HEK293 (cell line): ENCODE measurements around the gene ZNF716.

Experiments used
- CTCF ChIA-PET: fragments of 350-600 bp; formaldehyde crosslinking; extraction: SDS; loops from one replicate; lab custom pipeline; 2021; ENCODE audit warnings: antibody characterized with exemption; lab: Yijun Ruan, JAX
- POLR2A ChIA-PET: fragments of 300-600 bp; formaldehyde crosslinking; extraction: SDS; loops from one replicate; lab custom pipeline; 2020; ENCODE audit warnings: antibody characterized with exemption, inconsistent platforms; lab: Yijun Ruan, JAX
- H3K27ac ChIP-seq: fragments of 200-500 bp; sonication (Bioruptor generic); 2 replicates; pipeline ENCODE4 v1.5.1; 2014; ENCODE audit warnings: low read depth, low read length, control low read depth, inconsistent platforms; ENCODE audit errors: extremely low read depth
- H3K36me3 ChIP-seq, 2 experiments: fragments of 200-500 bp in 1 of 2; sonication (Bioruptor generic) in 1 of 2; 1 replicate in 1 of 2; 2 replicates in 1 of 2; pipeline ENCODE4 v1.5.1; 2014 to 2017; ENCODE audit warnings: inconsistent platforms in 2 of 2, low read length in 2 of 2; ENCODE audit not compliant: control insufficient read depth in 2 of 2, insufficient read depth in 1 of 2
- H3K4me1 ChIP-seq: fragments of 200-500 bp; sonication (Bioruptor generic); 2 replicates; pipeline ENCODE4 v1.5.1; 2014; ENCODE audit warnings: mild to moderate bottlenecking, low read length, inconsistent platforms; ENCODE audit not compliant: control insufficient read depth, insufficient read depth
- H3K4me3 ChIP-seq: 2 replicates; pipeline ENCODE4 v1.5.1; 2011; ENCODE audit warnings: low read depth, mild to moderate bottlenecking, control low read depth, low read length, moderate library complexity
- H3K9me3 ChIP-seq: fragments of 200-500 bp; sonication (Bioruptor generic); 2 replicates; pipeline ENCODE4 v1.5.1; 2014; ENCODE audit warnings: low read depth, low read length, inconsistent platforms; ENCODE audit not compliant: control insufficient read depth, insufficient read depth
- BCL6B ChIP-seq: fragments of 450-650 bp; formaldehyde crosslinking; IDR thresholded peaks from 2 replicates; pipeline ENCODE4 v1.5.1; 2017; ENCODE audit warnings: missing biosample characterization, missing genetic modification characterization
- HOXC10 ChIP-seq: sonication (generic); formaldehyde crosslinking; IDR thresholded peaks from 2 replicates; pipeline ENCODE4 v1.8.1; 2023; ENCODE audit warnings: mild to moderate bottlenecking, missing genetic modification reagents
- KLF10 ChIP-seq: fragments of 450-650 bp; IDR thresholded peaks from 2 replicates; pipeline ENCODE4 v1.5.1; 2018; ENCODE audit warnings: missing biosample characterization, mild to moderate bottlenecking, missing genetic modification characterization
- MEIS1 ChIP-seq: sonication (generic); formaldehyde crosslinking; IDR thresholded peaks from 2 replicates; pipeline ENCODE4 v1.8.1; 2022; ENCODE audit warnings: missing genetic modification reagents, mild to moderate bottlenecking, borderline replicate concordance
- PRDM1 ChIP-seq: fragments of 450-650 bp; formaldehyde crosslinking; IDR thresholded peaks from 2 replicates; pipeline ENCODE4; 2016; ENCODE audit warnings: missing biosample characterization, missing genetic modification characterization
- SCRT1 ChIP-seq: fragments of 450-650 bp; formaldehyde crosslinking; IDR thresholded peaks from 2 replicates; pipeline ENCODE4 v1.5.1; 2016; ENCODE audit warnings: missing biosample characterization, missing genetic modification characterization, borderline replicate concordance
- ZBTB1 ChIP-seq: fragments of 450-650 bp; formaldehyde crosslinking; IDR thresholded peaks from 2 replicates; pipeline ENCODE4 v1.5.1; 2016; ENCODE audit warnings: missing biosample characterization, missing genetic modification characterization
- ZBTB6 ChIP-seq: fragments of 450-650 bp; formaldehyde crosslinking; IDR thresholded peaks from 2 replicates; pipeline ENCODE4 v1.5.1; 2017; ENCODE audit warnings: missing biosample characterization, missing genetic modification characterization
- ZEB2 ChIP-seq: fragments of 450-650 bp; formaldehyde crosslinking; IDR thresholded peaks from 2 replicates; pipeline ENCODE4 v1.5.1; 2016; ENCODE audit warnings: missing biosample characterization, missing genetic modification characterization
- ZNF133 ChIP-seq: fragments of 450-650 bp; formaldehyde crosslinking; IDR thresholded peaks from 2 replicates; pipeline ENCODE4 v1.5.1; 2016; ENCODE audit warnings: missing biosample characterization, missing genetic modification characterization
- ZNF138 ChIP-seq: fragments of 450-650 bp; formaldehyde crosslinking; IDR thresholded peaks from 2 replicates; pipeline ENCODE4 v1.5.1; 2016; ENCODE audit warnings: missing biosample characterization, missing genetic modification characterization, borderline replicate concordance
- ZNF26 ChIP-seq: fragments of 450-650 bp; formaldehyde crosslinking; IDR thresholded peaks from 2 replicates; pipeline ENCODE4 v1.5.1; 2016; ENCODE audit warnings: missing biosample characterization, missing genetic modification characterization
- ZNF302 ChIP-seq: fragments of 450-650 bp; formaldehyde crosslinking; IDR thresholded peaks from 2 replicates; pipeline ENCODE4 v1.5.1; 2016; ENCODE audit warnings: missing biosample characterization, missing genetic modification characterization, low read depth
- ZNF311 ChIP-seq: fragments of 450-650 bp; formaldehyde crosslinking; IDR thresholded peaks from 2 replicates; pipeline ENCODE4 v1.5.1; 2017; ENCODE audit warnings: missing biosample characterization, missing genetic modification characterization, borderline replicate concordance
- ZNF335 ChIP-seq: fragments of 450-650 bp; formaldehyde crosslinking; conservative IDR thresholded peaks from 2 replicates; pipeline ENCODE4 v1.5.1; 2016; ENCODE audit warnings: missing biosample characterization, missing genetic modification characterization
- ZNF362 ChIP-seq: fragments of 450-650 bp; formaldehyde crosslinking; IDR thresholded peaks from 2 replicates; pipeline ENCODE4 v1.5.1; 2016; ENCODE audit warnings: missing biosample characterization, missing genetic modification characterization
- ZNF548 ChIP-seq: fragments of 450-650 bp; formaldehyde crosslinking; IDR thresholded peaks from 2 replicates; pipeline ENCODE4 v1.5.1; 2016; ENCODE audit warnings: missing biosample characterization, missing genetic modification characterization
- ZNF560 ChIP-seq: fragments of 450-650 bp; formaldehyde crosslinking; IDR thresholded peaks from 2 replicates; pipeline ENCODE4 v1.5.1; 2017; ENCODE audit warnings: missing biosample characterization, missing genetic modification characterization, borderline replicate concordance
- ZNF623 ChIP-seq: fragments of 450-650 bp; formaldehyde crosslinking; IDR thresholded peaks from 2 replicates; pipeline ENCODE4 v1.5.1; 2016; ENCODE audit warnings: missing biosample characterization, missing genetic modification characterization
- ZNF639 ChIP-seq: fragments of 450-650 bp; formaldehyde crosslinking; IDR thresholded peaks from 2 replicates; pipeline ENCODE4 v1.5.1; 2016; ENCODE audit warnings: missing biosample characterization, missing genetic modification characterization
- ZNF645 ChIP-seq: fragments of 450-650 bp; formaldehyde crosslinking; IDR thresholded peaks from 2 replicates; pipeline ENCODE4; 2016; ENCODE audit warnings: missing biosample characterization, missing genetic modification characterization
- ZNF664 ChIP-seq: fragments of 450-650 bp; formaldehyde crosslinking; IDR thresholded peaks from 2 replicates; pipeline ENCODE4 v1.5.1; 2016; ENCODE audit warnings: missing biosample characterization, missing genetic modification characterization
- ZNF747 ChIP-seq: fragments of 450-650 bp; formaldehyde crosslinking; IDR thresholded peaks from 2 replicates; pipeline ENCODE4 v1.5.1; 2016; ENCODE audit warnings: missing biosample characterization, missing genetic modification characterization
- ZNF776 ChIP-seq: fragments of 450-650 bp; formaldehyde crosslinking; IDR thresholded peaks from 2 replicates; pipeline ENCODE4 v1.5.0; 2017; ENCODE audit warnings: missing biosample characterization, missing genetic modification characterization, borderline replicate concordance
- ZNF791 ChIP-seq: fragments of 450-650 bp; formaldehyde crosslinking; IDR thresholded peaks from 2 replicates; pipeline ENCODE4 v1.5.1; 2016; ENCODE audit warnings: missing biosample characterization, missing genetic modification characterization
- ZSCAN23 ChIP-seq: fragments of 450-650 bp; formaldehyde crosslinking; IDR thresholded peaks from 2 replicates; pipeline ENCODE4 v1.5.1; 2016; ENCODE audit warnings: missing biosample characterization, missing genetic modification characterization

ZNF716 gene

GRCh38 chr7:57437581-57437980 lies 12.4 kb upstream of the ZNF716 start:
- Histone ChIP-seq H3K36me3 (no peaks in the 10 kb centered on the region), H3K4me1 (no peaks in the 10 kb centered on the region), H3K9me3 (no peaks in the 10 kb centered on the region), H3K4me3 (no peak overlapping the region), H3K27ac (no peak overlapping the region)
- ChIA-PET CTCF (no interaction called here), POLR2A (no interaction called here)
- TF ChIP-seq ZEB2 (tag by site-specific recombination): no peak
- no peak for TF ChIP-seq ZNF133
- TF ChIP-seq ZNF548 (tag by site-specific recombination): no peak
- TF ChIP-seq, all 188 proteins: peak for 0

GRCh38 chr7:57438244-57438643 lies 11.7 kb upstream of the ZNF716 start:
- Histone ChIP-seq H3K27ac (no peak overlapping the region), H3K4me1 (no peaks in the 10 kb centered on the region)
- POLR2A ChIA-PET: no interaction called here
- no peak for TF ChIP-seq ZNF138 (tag by site-specific recombination)
- no peak for TF ChIP-seq PRDM1 (tag by site-specific recombination)
- no peak for TF ChIP-seq KLF10 (tag by site-specific recombination)
- TF ChIP-seq, all 188 proteins: peak for 0
- no peaks in the 10 kb centered on the region for H3K36me3 ChIP-seq
- CTCF ChIA-PET: no interaction called here
- no peak overlapping the region for H3K4me3 ChIP-seq
- no peaks in the 10 kb centered on the region for H3K9me3 ChIP-seq

- TF ChIP-seq ZBTB1 (tag by site-specific recombination) (no peak), ZNF623 (tag by site-specific recombination) (no peak), HOXC10 (CRISPR knock-in tag) (no peak), ZNF747 (tag by site-specific recombination) (no peak), ZNF639 (tag by site-specific recombination) (no peak), ZSCAN23 (no peak), ZNF302 (tag by site-specific recombination) (no peak), ZBTB6 (tag by site-specific recombination) (no peak), ZNF335 (tag by site-specific recombination) (no peak), ZNF311 (tag by site-specific recombination) (no peak), ZNF26 (tag by site-specific recombination) (no peak), BCL6B (tag by site-specific recombination) (no peak), ZNF664 (no peak), ZNF362 (tag by site-specific recombination) (no peak), ZNF776 (no peak), ZNF791 (tag by site-specific recombination) (no peak), SCRT1 (tag by site-specific recombination) (no peak), ZNF645 (tag by site-specific recombination) (no peak), MEIS1 (CRISPR knock-in tag) (no peak), ZNF560 (tag by site-specific recombination) (no peak)
- Histone ChIP-seq H3K4me3 (no peak overlapping the region), H3K9me3 (no peaks in the 10 kb centered on the region; the same call in 1 of the 2 replicates), H3K36me3 (no peaks in the 10 kb centered on the region), H3K4me1 (no peaks in the 10 kb centered on the region), H3K27ac (no peak overlapping the region)
- ChIA-PET POLR2A (no interaction called here), CTCF (no interaction called here)
Observed at GRCh38 chr7:57443567-57443966, 6.4 kb upstream of the ZNF716 start.
